PC-9 (cell line): Measurements from ENCODE around the gene SGMS2.

Experiments used
- CTCF ChIP-seq: fragments of 200-600 bp; sonication (generic); conservative IDR thresholded peaks from 2 replicates; pipeline ENCODE4 v1.6.1; 2017; ENCODE audit warnings: mixed run types, antibody characterized with exemption, mild to moderate bottlenecking, moderate library complexity
- EZH2 ChIP-seq: fragments of 200-600 bp; sonication (generic); IDR thresholded peaks from 2 replicates; pipeline ENCODE4 v1.8.0; 2017; ENCODE audit warnings: antibody characterized with exemption, low read depth

- TF ChIP-seq EZH2 (no peak), CTCF (no peak)
Observed at GRCh38 chr4:107806196-107806595, 18.5 kb upstream of the SGMS2 start.
